HG03159 (cell line): ENCODE data around the gene TRAK2.
A peak's percentile ranks its signal among the peaks of the same experiment; 100 is the strongest.

Source experiments
- ATAC-seq: cut with Tn5 transposase; IDR thresholded peaks from one replicate; pipeline ENCODE4 v1.9.1; 2021; ENCODE audit warnings: mild to moderate bottlenecking, moderate library complexity; ENCODE audit not compliant: unreplicated experiment

TRAK2 gene

GRCh38 chr2:201363857-201364560, 87.2 kb downstream of the TRAK2 start:
- ATAC-seq: peak; percentile 64

- no peak for ATAC-seq
These were observed 88.9 kb downstream of the TRAK2 start for GRCh38 chr2:201362396-201362795.

- ATAC-seq: no peak
These were observed 90.1 kb downstream of the TRAK2 start for GRCh38 chr2:201361078-201361733.

GRCh38 chr2:201360256-201360655, 91.0 kb downstream of the TRAK2 start:
- ATAC-seq: no peak

GRCh38 chr2:201358684-201359083, 92.6 kb downstream of the TRAK2 start:
- no peak for ATAC-seq

GRCh38 chr2:201357221-201357620, 94.0 kb downstream of the TRAK2 start, which contains the start of gene FLACC1:
TSS of gene FLACC1 (minus strand) at chr2:201357345. CDS start at chr2:201351404, 5,941 bp downstream.
- ATAC-seq: no peak

GRCh38 chr2:201353116-201353515, 98.1 kb downstream of the TRAK2 start:
- ATAC-seq: no peak

GRCh38 chr2:201350879-201351278, 100.4 kb downstream of the TRAK2 start:
- no peak for ATAC-seq

GRCh38 chr2:201349601-201350000, 101.7 kb downstream of the TRAK2 start:
- no peak for ATAC-seq

- ATAC-seq: no peak
These were observed 102.5 kb downstream of the TRAK2 start for GRCh38 chr2:201348758-201349157.

GRCh38 chr2:201347138-201347537, 104.1 kb downstream of the TRAK2 start:
- no peak for ATAC-seq

GRCh38 chr2:201345625-201346213, 105.5 kb downstream of the TRAK2 start:
- ATAC-seq: no peak

GRCh38 chr2:201344663-201345366, 106.4 kb downstream of the TRAK2 start:
- ATAC-seq: peak; percentile 91

- no peak for ATAC-seq
These were observed 107.7 kb downstream of the TRAK2 start for GRCh38 chr2:201343559-201343958.

GRCh38 chr2:201342923-201343322, 108.3 kb downstream of the TRAK2 start:
- no peak for ATAC-seq

- no peak for ATAC-seq
These were observed 121.8 kb downstream of the TRAK2 start for GRCh38 chr2:201329409-201329808.

GRCh38 chr2:201327678-201328077, 123.6 kb downstream of the TRAK2 start:
- no peak for ATAC-seq
